CD14-positive monocyte (primary cell): Measurements from ENCODE around the gene TMEM115. TPM values are rescaled to one million over a fixed set of nuclear protein-coding genes. Genes with fewer than 3 reads are reported as not detected.
A peak's percentile ranks its signal among the peaks of the same experiment; 100 is the strongest.

ENCODE experiments used
- DNase-seq, 3 donors: peaks; one replicate each; pipeline ENCODE4 v3.0.0-alpha.2; 2011 to 2022
- H2AFZ ChIP-seq: 2 replicates; pipeline ENCODE4 v1.6.0; 2012; ENCODE audit warnings: mild to moderate bottlenecking, low read depth, low read length, inconsistent platforms; ENCODE audit not compliant: insufficient read depth, poor library complexity, severe bottlenecking
- H3K27ac ChIP-seq, 2 donors: 1 replicate in 1 of 2; 2 replicates in 1 of 2; pipeline ENCODE4 v1.5.1; 2012 to 2013; ENCODE audit warnings: low read length in 2 of 2, control low read depth in 1 of 2, inconsistent platforms in 1 of 2, low read depth in 1 of 2, mild to moderate bottlenecking in 1 of 2
- H3K27me3 ChIP-seq, 2 donors: one replicate each; pipeline versions ENCODE4 v1.6.0 to v1.6.1; 2011 to 2013; ENCODE audit warnings: low read length in 2 of 2; ENCODE audit not compliant: control insufficient read depth in 2 of 2, insufficient read depth in 2 of 2
- H3K36me3 ChIP-seq, 2 donors: replicated peaks in 1 of 2; 1 replicate in 1 of 2; 2 replicates in 1 of 2; pipeline versions ENCODE4 v1.5.1 to v1.6.1; 2012 to 2013; ENCODE audit warnings: low read length in 2 of 2, control low read depth in 1 of 2, inconsistent platforms in 1 of 2, mild to moderate bottlenecking in 1 of 2; ENCODE audit not compliant: insufficient read depth in 2 of 2, control insufficient read depth in 1 of 2
- H3K4me1 ChIP-seq, 2 donors: 1 replicate in 1 of 2; 2 replicates in 1 of 2; pipeline versions ENCODE4 v1.5.1 to v1.6.1; 2012 to 2013; ENCODE audit warnings: low read length in 2 of 2, control low read depth in 1 of 2, inconsistent platforms in 1 of 2, mild to moderate bottlenecking in 1 of 2, moderate library complexity in 1 of 2; ENCODE audit not compliant: insufficient read depth in 2 of 2, control insufficient read depth in 1 of 2
- H3K4me2 ChIP-seq: replicated peaks from 2 replicates; pipeline ENCODE3; 2012; ENCODE audit warnings: low read length, moderate library complexity, mild to moderate bottlenecking; ENCODE audit not compliant: poor library complexity, severe bottlenecking; ENCODE audit errors: extremely low read depth
- H3K4me3 ChIP-seq, 3 experiments: fragments of 200-600 bp in 1 of 3; sonication (generic) in 1 of 3; replicated peaks in 1 of 3; 1 replicate in 2 of 3; 2 replicates in 1 of 3; pipeline ENCODE4 v1.5.1; 2011 to 2013; ENCODE audit warnings: low read length in 3 of 3, mild to moderate bottlenecking in 3 of 3, control low read depth in 2 of 3, low read depth in 2 of 3, inconsistent platforms in 1 of 3, moderate library complexity in 1 of 3
- H3K79me2 ChIP-seq: 2 replicates; pipeline ENCODE4 v1.6.0; 2012; ENCODE audit warnings: mild to moderate bottlenecking, control low read depth, inconsistent platforms, low read length, moderate library complexity; ENCODE audit not compliant: insufficient read depth
- H3K9ac ChIP-seq: 2 replicates; pipeline ENCODE4 v1.6.0; 2017; ENCODE audit warnings: low read length, mild to moderate bottlenecking; ENCODE audit not compliant: insufficient read depth, poor library complexity, severe bottlenecking
- H3K9me3 ChIP-seq, 2 donors: replicated peaks in 1 of 2; 1 replicate in 1 of 2; 2 replicates in 1 of 2; pipeline versions ENCODE4 v1.5.1 to v1.6.1; 2012 to 2013; ENCODE audit warnings: low read length in 2 of 2, control low read depth in 1 of 2; ENCODE audit not compliant: control insufficient read depth in 1 of 2, insufficient read depth in 1 of 2
- H4K20me1 ChIP-seq: 2 replicates; pipeline ENCODE4 v1.6.0; 2012; ENCODE audit warnings: mild to moderate bottlenecking, low read length, control low read depth, moderate library complexity; ENCODE audit not compliant: insufficient read depth
- H3K27ac Mint-ChIP-seq, 7 donors: one replicate each; pipeline ENCODE4 v1.8.0; 2020; ENCODE audit warnings: mild to moderate bottlenecking in 7 of 7, mixed read lengths in 7 of 7, moderate library complexity in 6 of 7, inconsistent platforms in 2 of 7
- H3K27me3 Mint-ChIP-seq, 3 donors: one replicate each; pipeline ENCODE4 v1.8.0; 2021 to 2022; ENCODE audit warnings: low read depth in 3 of 3, mild to moderate bottlenecking in 3 of 3, mixed read lengths in 3 of 3, moderate library complexity in 3 of 3, inconsistent platforms in 1 of 3
- H3K36me3 Mint-ChIP-seq, 2 donors: one replicate each; pipeline ENCODE4 v1.8.0; 2020; ENCODE audit warnings: mixed read lengths in 2 of 2, inconsistent platforms in 1 of 2, mild to moderate bottlenecking in 1 of 2
- H3K4me1 Mint-ChIP-seq: one replicate; pipeline ENCODE4 v1.8.0; 2020; ENCODE audit warnings: mild to moderate bottlenecking, mixed read lengths
- H3K4me3 Mint-ChIP-seq, 2 donors: one replicate each; pipeline ENCODE4 v1.8.0; 2020; ENCODE audit warnings: mild to moderate bottlenecking in 2 of 2, mixed read lengths in 2 of 2, moderate library complexity in 1 of 2
- H3K9me3 Mint-ChIP-seq, 7 donors: one replicate each; pipeline ENCODE4 v1.8.0; 2020 to 2022; ENCODE audit warnings: mixed read lengths in 7 of 7, mild to moderate bottlenecking in 6 of 7, moderate library complexity in 6 of 7, inconsistent platforms in 2 of 7
- WGBS: methylation state at CpG from one replicate; pipeline ENCODE4 v1.1.5; 2013; ENCODE audit warnings: missing lambda C conversion rate; ENCODE audit not compliant: insufficient coverage; 5-methylcytosine and 5-hydroxymethylcytosine counted together
- intact Hi-C, 2 donors: fragments of 100-400 bp; cut with micrococcal nuclease; formaldehyde crosslinking; loops; one replicate each; pipeline versions ENCODE4 v1.15.0 to v1.15.1; 2023
- polyA plus RNA-seq, 3 donors: library from polyadenylated mRNA; depleted of rRNA in 1 of 3; unstranded in 2 of 3; stranded (reverse) in 1 of 3; fragments of 300-500 nt in 2 of 3; fragments of >200 nt in 1 of 3; fragmentation: Illumina TruSeq in 2 of 3; gene quantifications; 1 replicate in 2 of 3; 2 replicates in 1 of 3; pipeline ENCODE4 v1.2.3, GENCODE V29; 2012 to 2021
- TF ChIP-seq, protein P1 (sequence below): fragments of 200-600 bp; IDR thresholded peaks from one replicate; pipeline ENCODE4 v1.8.0; 2022; ENCODE audit warnings: antibody characterized with exemption, mild to moderate bottlenecking

The TMEM115 gene
- polyA plus RNA-seq, 3 donors: 14.5 to 36.2 (median 32.9) TPM

DNA sequence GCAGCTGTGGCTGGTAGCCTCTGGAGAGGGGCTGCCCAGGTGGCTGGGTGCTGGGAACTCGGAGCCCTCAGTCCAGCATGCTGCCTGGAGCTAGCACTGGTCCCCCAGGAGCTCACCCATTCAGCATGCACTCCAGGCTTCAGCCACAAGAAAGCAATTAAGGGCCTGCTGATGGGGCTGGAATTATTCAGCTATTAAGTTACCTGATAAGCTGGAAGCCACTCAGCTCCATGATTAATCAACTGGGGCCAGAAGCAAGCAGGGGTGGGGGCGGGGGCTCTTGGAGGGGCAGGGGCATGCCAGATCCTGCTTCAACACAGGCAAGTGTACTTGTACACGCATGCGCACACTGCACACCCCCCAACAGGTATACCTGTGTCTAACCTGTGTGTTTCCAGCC lies 22.1 kb upstream of the TMEM115 start:
- Histone ChIP-seq H3K36me3 (no peaks in the 10 kb centered on the region), H4K20me1 (no peaks in the 10 kb centered on the region), H3K4me3 (no peak overlapping the region), H3K27me3 (no peaks in the 10 kb centered on the region), H3K9me3 (no peaks in the 10 kb centered on the region), H3K4me2 (no peak overlapping the region), H3K27ac (no peak overlapping the region), H3K4me1 (no peaks in the 10 kb centered on the region), H2AFZ (no peak overlapping the region), H3K9ac (no peak overlapping the region), H3K79me2 (no peaks in the 10 kb centered on the region)
- H3K27ac Mint-ChIP-seq: peak overlapping the region in 1 of 7 donors; percentile 57
- H3K4me3 Mint-ChIP-seq: no peak overlapping the region
- H3K4me1 Mint-ChIP-seq: no peaks in the 10 kb centered on the region
- intact Hi-C loops: no loop called here
- peaks cover 0 to 5% (median 2%) of the 10 kb centered on the region in 3 donors for H3K27me3 Mint-ChIP-seq
- whole genome bisulfite sequencing: 98% methylated on average over 4 of the region's 4 CpGs
- peaks cover 0 to 1% (median 0%) of the 10 kb centered on the region in 7 donors for H3K9me3 Mint-ChIP-seq
- DNase-seq: no peak
- TF ChIP-seq, protein P1, sequence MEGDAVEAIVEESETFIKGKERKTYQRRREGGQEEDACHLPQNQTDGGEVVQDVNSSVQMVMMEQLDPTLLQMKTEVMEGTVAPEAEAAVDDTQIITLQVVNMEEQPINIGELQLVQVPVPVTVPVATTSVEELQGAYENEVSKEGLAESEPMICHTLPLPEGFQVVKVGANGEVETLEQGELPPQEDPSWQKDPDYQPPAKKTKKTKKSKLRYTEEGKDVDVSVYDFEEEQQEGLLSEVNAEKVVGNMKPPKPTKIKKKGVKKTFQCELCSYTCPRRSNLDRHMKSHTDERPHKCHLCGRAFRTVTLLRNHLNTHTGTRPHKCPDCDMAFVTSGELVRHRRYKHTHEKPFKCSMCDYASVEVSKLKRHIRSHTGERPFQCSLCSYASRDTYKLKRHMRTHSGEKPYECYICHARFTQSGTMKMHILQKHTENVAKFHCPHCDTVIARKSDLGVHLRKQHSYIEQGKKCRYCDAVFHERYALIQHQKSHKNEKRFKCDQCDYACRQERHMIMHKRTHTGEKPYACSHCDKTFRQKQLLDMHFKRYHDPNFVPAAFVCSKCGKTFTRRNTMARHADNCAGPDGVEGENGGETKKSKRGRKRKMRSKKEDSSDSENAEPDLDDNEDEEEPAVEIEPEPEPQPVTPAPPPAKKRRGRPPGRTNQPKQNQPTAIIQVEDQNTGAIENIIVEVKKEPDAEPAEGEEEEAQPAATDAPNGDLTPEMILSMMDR: no peak
- H3K36me3 Mint-ChIP-seq: no peaks in the 10 kb centered on the region

DNA sequence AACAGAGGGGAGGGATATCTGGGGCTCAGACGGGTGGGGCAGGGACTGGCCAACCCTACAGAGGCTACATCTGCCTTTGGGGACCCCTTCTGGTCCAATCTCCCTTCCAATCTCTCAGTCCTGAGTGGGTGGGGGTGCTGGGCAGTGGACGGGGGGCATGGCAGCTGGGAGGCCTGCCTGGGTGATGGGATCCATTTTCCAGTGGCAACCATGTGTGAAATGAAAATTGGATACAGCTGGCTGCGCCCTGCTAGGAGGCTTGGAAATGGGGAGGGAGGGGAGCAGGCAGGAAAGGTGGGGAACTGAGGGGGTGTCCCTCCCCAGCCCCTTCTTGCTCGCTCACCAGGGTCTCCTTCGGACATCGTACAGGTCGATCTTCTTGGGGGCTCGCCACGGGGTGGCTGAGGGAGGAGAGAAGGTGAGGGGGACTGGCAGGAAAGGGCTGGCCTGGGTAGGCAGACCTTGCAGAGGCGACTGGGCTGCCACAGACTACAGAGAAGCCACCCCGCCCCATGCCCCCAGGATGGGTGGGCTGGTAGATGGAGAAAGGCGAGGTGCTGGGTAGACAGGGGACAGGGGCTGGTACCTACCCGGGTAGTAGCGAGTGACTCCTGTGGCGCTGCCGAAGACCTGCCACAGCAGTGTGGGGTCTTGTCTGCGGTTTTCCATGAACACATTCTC lies 21.2 kb upstream of the TMEM115 start:
- Mint-ChIP-seq H3K27me3 (peaks cover 0 to 4% (median 2%) of the 10 kb centered on the region in 3 donors), H3K27ac (no peak overlapping the region), H3K36me3 (no peaks in the 10 kb centered on the region), H3K4me1 (no peaks in the 10 kb centered on the region), H3K4me3 (no peak overlapping the region), H3K9me3 (peaks cover 0 to 1% (median 0%) of the 10 kb centered on the region in 7 donors)
- Histone ChIP-seq H3K4me2 (no peak overlapping the region), H3K36me3 (no peaks in the 10 kb centered on the region), H3K4me3 (no peak overlapping the region), H3K9ac (no peak overlapping the region), H3K4me1 (no peaks in the 10 kb centered on the region), H4K20me1 (no peaks in the 10 kb centered on the region), H3K79me2 (no peaks in the 10 kb centered on the region), H3K9me3 (no peaks in the 10 kb centered on the region), H3K27me3 (no peaks in the 10 kb centered on the region), H3K27ac (no peak overlapping the region), H2AFZ (no peak overlapping the region)
- WGBS: 97% methylated on average over 7 of the region's 17 CpGs
- TF ChIP-seq, protein P1: no peak
- DNase-seq: no peak
- intact Hi-C loops: no loop called here
